ENCODE data around the gene EPHA6.
"Not testable (repeated sequence)": the region's sequence is repeated elsewhere in the genome, so short reads cannot be mapped to it uniquely, and the experiment has no call there.

The EPHA6 gene

GRCh38 chr3:97485206-97485605, 670.8 kb downstream of the EPHA6 start:
- DNase-seq, result no peak

GRCh38 chr3:97487587-97487986, 673.2 kb downstream of the EPHA6 start:
- DNase-seq, result no peak

- no peak for DNase-seq
Observed at GRCh38 chr3:97488741-97489140, 674.3 kb downstream of the EPHA6 start.

GRCh38 chr3:97495896-97496295, 681.5 kb downstream of the EPHA6 start:
- no peak for DNase-seq

GRCh38 chr3:97497138-97497537, 682.7 kb downstream of the EPHA6 start:
- DNase-seq, result no peak

GRCh38 chr3:97504463-97504862, 690.1 kb downstream of the EPHA6 start:
- no peak for DNase-seq

GRCh38 chr3:97510795-97511194, 696.4 kb downstream of the EPHA6 start:
- no peak for DNase-seq

GRCh38 chr3:97515076-97515475, 700.7 kb downstream of the EPHA6 start:
- DNase-seq, result no peak

- no peak for DNase-seq
Observed at GRCh38 chr3:97530691-97531090, 716.3 kb downstream of the EPHA6 start.

- DNase-seq, result not testable (repeated sequence)
Observed at GRCh38 chr3:97547573-97547972, 733.2 kb downstream of the EPHA6 start.

GRCh38 chr3:97550408-97550807, 736.0 kb downstream of the EPHA6 start:
- DNase-seq, result no peak

GRCh38 chr3:97552186-97552585, 737.8 kb downstream of the EPHA6 start:
- DNase-seq, result no peak

GRCh38 chr3:97575742-97576141, 761.3 kb downstream of the EPHA6 start:
- DNase-seq, result no peak

- DNase-seq, result no peak
Observed at GRCh38 chr3:97576221-97576620, 761.8 kb downstream of the EPHA6 start.

GRCh38 chr3:97579365-97579764, 765.0 kb downstream of the EPHA6 start:
- DNase-seq, result no peak

- no peak for DNase-seq
Observed at GRCh38 chr3:97610626-97611025, 796.2 kb downstream of the EPHA6 start.

GRCh38 chr3:97612632-97613031, 798.2 kb downstream of the EPHA6 start:
- DNase-seq, result no peak

- no peak for DNase-seq
Observed at GRCh38 chr3:97613139-97613538, 798.7 kb downstream of the EPHA6 start.

GRCh38 chr3:97620514-97620913, 806.1 kb downstream of the EPHA6 start:
- DNase-seq, result not testable (repeated sequence)

- no peak for DNase-seq
Observed at GRCh38 chr3:97636465-97636864, 822.1 kb downstream of the EPHA6 start.

- no peak for DNase-seq
Observed at GRCh38 chr3:97646932-97647331, 832.5 kb downstream of the EPHA6 start.

- no peak for DNase-seq
Observed at GRCh38 chr3:97647441-97647982, 833.1 kb downstream of the EPHA6 start.

- no peak for DNase-seq
Observed at GRCh38 chr3:97655971-97656370, 841.6 kb downstream of the EPHA6 start.

GRCh38 chr3:97656638-97657037, 842.2 kb downstream of the EPHA6 start:
- no peak for DNase-seq

GRCh38 chr3:97658668-97659285, 844.4 kb downstream of the EPHA6 start:
- DNase-seq, result peak; percentile 25

Data from activated CD4-positive, alpha-beta T cell treated with anti-CD3 and anti-CD28 coated beads, Interleukin-2, amount 50 U/mL, for 16 hours (primary cell).